C4-2B (cell line): Measurements from ENCODE around the gene CDH23.

Source experiments
- ZFX ChIP-seq: fragments of 450-650 bp; IDR thresholded peaks from 2 replicates; pipeline ENCODE4 v1.6.1; 2017
- TF ChIP-seq, protein P1 (sequence below): fragments of 450-650 bp; conservative IDR thresholded peaks from 2 replicates; pipeline ENCODE4 v1.5.1; 2017; ENCODE audit warnings: mild to moderate bottlenecking

GRCh38 chr10:71351087-71351486, 45.6 kb upstream of the CDH23 start:
- TF ChIP-seq, protein P1, sequence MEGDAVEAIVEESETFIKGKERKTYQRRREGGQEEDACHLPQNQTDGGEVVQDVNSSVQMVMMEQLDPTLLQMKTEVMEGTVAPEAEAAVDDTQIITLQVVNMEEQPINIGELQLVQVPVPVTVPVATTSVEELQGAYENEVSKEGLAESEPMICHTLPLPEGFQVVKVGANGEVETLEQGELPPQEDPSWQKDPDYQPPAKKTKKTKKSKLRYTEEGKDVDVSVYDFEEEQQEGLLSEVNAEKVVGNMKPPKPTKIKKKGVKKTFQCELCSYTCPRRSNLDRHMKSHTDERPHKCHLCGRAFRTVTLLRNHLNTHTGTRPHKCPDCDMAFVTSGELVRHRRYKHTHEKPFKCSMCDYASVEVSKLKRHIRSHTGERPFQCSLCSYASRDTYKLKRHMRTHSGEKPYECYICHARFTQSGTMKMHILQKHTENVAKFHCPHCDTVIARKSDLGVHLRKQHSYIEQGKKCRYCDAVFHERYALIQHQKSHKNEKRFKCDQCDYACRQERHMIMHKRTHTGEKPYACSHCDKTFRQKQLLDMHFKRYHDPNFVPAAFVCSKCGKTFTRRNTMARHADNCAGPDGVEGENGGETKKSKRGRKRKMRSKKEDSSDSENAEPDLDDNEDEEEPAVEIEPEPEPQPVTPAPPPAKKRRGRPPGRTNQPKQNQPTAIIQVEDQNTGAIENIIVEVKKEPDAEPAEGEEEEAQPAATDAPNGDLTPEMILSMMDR: no peak
- TF ChIP-seq ZFX: no peak
